Measurements from ENCODE around the gene SOX6.

Gene SOX6

DNA sequence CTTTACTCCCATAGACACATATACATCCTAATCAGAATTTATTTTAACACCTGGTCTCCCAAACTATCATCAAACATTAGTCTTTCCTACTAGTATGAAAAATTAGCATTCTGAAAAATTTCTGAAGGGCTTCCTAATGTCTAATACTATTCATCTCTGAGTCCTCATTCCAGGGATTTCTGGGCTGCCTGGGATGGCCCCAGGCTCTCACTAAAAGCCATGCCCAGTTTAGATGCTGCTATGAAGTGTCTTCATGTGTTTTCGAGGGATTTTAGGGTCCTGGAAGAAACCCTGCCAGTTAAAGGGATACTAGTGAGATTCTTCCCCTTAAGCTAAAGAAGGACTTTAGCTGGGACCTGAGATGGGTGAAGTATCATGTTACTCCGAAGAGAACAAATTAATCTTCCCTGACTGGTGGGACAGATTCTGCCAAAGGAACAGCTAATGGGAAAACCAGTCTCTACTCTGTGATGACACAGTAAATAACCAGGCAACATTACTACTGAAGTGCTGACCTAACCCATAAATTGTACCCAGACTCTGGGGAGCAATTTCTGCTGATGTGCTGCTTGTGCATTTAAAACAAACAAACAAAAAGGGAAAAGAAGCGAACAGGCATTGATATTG lies 342.6 kb downstream of the SOX6 start:
- Histone ChIP-seq H4K20me1 (ENCODE audit: insufficient read depth, low read length) (no peaks in the 10 kb centered on the region), H3K9me2 (replicated peaks; ENCODE audit: insufficient read depth, low read length) (no peaks in the 10 kb centered on the region), H3F3A (ENCODE audit: insufficient read depth, low read length) (no peaks in the 10 kb centered on the region), H3K36me3 (replicated peaks; ENCODE audit: insufficient read depth, low read length) (no peaks in the 10 kb centered on the region), H3K4me3 (ENCODE audit: low read length) (no peak overlapping the region), H3K27me3 (replicated peaks; ENCODE audit: insufficient read depth, low read length) (no peaks in the 10 kb centered on the region), H3K27ac (ENCODE audit: low read length) (no peak overlapping the region), H3K79me2 (ENCODE audit: low read length) (no peaks in the 10 kb centered on the region), H3K9ac (ENCODE audit: low read length) (no peak overlapping the region), H3K4me2 (ENCODE audit: low read depth, low read length) (no peak overlapping the region), H3K9me3 (replicated peaks; ENCODE audit: insufficient read depth, low read length) (no peaks in the 10 kb centered on the region), H2AFZ (ENCODE audit: low read length) (no peak overlapping the region), H3K4me1 (ENCODE audit: low read length) (peaks cover 10% of the 10 kb centered on the region)
- no peak for DNase-seq
- no peak for TF ChIP-seq EZH2 (optimal IDR thresholded peaks at IDR 0.05; ENCODE audit: low read depth, low read length)
- TF ChIP-seq, protein P1, sequence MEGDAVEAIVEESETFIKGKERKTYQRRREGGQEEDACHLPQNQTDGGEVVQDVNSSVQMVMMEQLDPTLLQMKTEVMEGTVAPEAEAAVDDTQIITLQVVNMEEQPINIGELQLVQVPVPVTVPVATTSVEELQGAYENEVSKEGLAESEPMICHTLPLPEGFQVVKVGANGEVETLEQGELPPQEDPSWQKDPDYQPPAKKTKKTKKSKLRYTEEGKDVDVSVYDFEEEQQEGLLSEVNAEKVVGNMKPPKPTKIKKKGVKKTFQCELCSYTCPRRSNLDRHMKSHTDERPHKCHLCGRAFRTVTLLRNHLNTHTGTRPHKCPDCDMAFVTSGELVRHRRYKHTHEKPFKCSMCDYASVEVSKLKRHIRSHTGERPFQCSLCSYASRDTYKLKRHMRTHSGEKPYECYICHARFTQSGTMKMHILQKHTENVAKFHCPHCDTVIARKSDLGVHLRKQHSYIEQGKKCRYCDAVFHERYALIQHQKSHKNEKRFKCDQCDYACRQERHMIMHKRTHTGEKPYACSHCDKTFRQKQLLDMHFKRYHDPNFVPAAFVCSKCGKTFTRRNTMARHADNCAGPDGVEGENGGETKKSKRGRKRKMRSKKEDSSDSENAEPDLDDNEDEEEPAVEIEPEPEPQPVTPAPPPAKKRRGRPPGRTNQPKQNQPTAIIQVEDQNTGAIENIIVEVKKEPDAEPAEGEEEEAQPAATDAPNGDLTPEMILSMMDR (IDR thresholded peaks at IDR 0.05; ENCODE audit: low read length) = no peak
- TF ChIP-seq EZH2phosphoT487 (IDR thresholded peaks at IDR 0.05; ENCODE audit: low read length) = no peak

DNA sequence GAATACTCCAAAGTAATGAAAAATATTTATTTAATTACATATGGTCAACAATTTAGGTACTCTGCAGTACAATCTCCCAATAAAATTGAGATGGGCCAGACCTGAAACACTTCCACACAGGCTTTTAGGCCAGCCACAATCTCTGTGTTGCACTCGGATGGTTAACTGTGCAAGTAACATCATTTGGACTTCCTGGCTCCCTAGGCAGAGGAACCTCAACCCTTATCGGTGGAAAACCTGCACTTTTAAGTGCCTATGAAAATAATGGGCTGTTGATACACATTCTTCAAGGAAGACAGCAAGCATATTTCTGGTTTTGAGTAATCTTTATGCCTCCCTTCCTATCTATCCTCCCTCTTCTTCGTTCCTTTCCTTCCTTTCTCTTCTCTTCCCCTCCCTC lies 343.1 kb downstream of the SOX6 start:
- Histone ChIP-seq H3K4me2 (ENCODE audit: low read depth, low read length) (no peak overlapping the region), H3K27me3 (replicated peaks; ENCODE audit: insufficient read depth, low read length) (no peaks in the 10 kb centered on the region), H3K9ac (ENCODE audit: low read length) (no peak overlapping the region), H4K20me1 (ENCODE audit: insufficient read depth, low read length) (no peaks in the 10 kb centered on the region), H3F3A (ENCODE audit: insufficient read depth, low read length) (no peaks in the 10 kb centered on the region), H3K4me1 (ENCODE audit: low read length) (peaks cover 10% of the 10 kb centered on the region), H3K36me3 (replicated peaks; ENCODE audit: insufficient read depth, low read length) (no peaks in the 10 kb centered on the region), H3K4me3 (ENCODE audit: low read length) (no peak overlapping the region), H3K79me2 (ENCODE audit: low read length) (no peaks in the 10 kb centered on the region), H3K27ac (ENCODE audit: low read length) (no peak overlapping the region), H3K9me3 (replicated peaks; ENCODE audit: insufficient read depth, low read length) (no peaks in the 10 kb centered on the region), H3K9me2 (replicated peaks; ENCODE audit: insufficient read depth, low read length) (no peaks in the 10 kb centered on the region), H2AFZ (ENCODE audit: low read length) (no peak overlapping the region)
- TF ChIP-seq EZH2phosphoT487 (IDR thresholded peaks at IDR 0.05; ENCODE audit: low read length) (no peak), EZH2 (optimal IDR thresholded peaks at IDR 0.05; ENCODE audit: low read depth, low read length) (no peak)
- TF ChIP-seq, protein P1 (IDR thresholded peaks at IDR 0.05; ENCODE audit: low read length) = no peak
- no peak for DNase-seq

DNA sequence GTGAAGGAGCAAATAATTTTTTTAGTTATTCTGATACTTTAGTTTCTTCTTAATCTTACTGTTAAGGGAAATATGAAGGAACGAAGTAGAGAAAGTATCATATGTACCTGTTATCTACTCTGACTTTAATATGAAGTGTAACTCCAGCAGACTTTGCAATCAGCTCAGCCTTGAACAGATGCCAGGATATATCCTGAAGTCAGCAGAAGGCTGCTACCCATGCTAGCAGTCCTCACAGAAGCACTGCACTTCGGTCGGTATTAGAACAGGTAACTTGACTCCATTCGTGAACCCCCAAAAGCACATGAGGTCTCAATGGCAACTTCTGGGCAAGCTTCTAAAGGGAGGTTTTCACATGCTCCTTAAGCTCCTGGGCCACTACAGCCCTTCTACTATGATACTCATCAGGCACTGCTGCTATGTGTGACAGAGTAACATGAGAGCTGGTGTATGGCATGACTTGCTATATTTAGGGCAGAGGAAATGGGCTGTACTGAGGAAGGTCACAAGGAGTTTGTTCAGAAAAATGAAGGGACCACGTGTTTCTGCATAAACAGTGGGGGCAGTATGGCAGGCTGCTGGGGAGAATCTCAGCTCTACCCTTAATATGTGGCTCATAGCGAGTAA lies 344.1 kb downstream of the SOX6 start:
- no peaks in the 10 kb centered on the region for H3K36me3 ChIP-seq (replicated peaks; ENCODE audit: insufficient read depth, low read length)
- DNase-seq = peak; percentile 28
- peaks cover 10% of the 10 kb centered on the region for H3K4me1 ChIP-seq (ENCODE audit: low read length)
- no peak overlapping the region for H3K4me3 ChIP-seq (ENCODE audit: low read length)
- no peaks in the 10 kb centered on the region for H3K9me2 ChIP-seq (replicated peaks; ENCODE audit: insufficient read depth, low read length)
- H3K9ac ChIP-seq (ENCODE audit: low read length) = no peak overlapping the region
- H3K27ac ChIP-seq (ENCODE audit: low read length) = no peak overlapping the region
- H3K27me3 ChIP-seq (replicated peaks; ENCODE audit: insufficient read depth, low read length) = no peaks in the 10 kb centered on the region
- TF ChIP-seq EZH2phosphoT487 (IDR thresholded peaks at IDR 0.05; ENCODE audit: low read length) = no peak
- TF ChIP-seq EZH2 (optimal IDR thresholded peaks at IDR 0.05; ENCODE audit: low read depth, low read length) = no peak
- TF ChIP-seq, protein P1 (IDR thresholded peaks at IDR 0.05; ENCODE audit: low read length) = no peak
- H3K79me2 ChIP-seq (ENCODE audit: low read length) = no peaks in the 10 kb centered on the region
- H3K4me2 ChIP-seq (ENCODE audit: low read depth, low read length) = no peak overlapping the region
- H3F3A ChIP-seq (ENCODE audit: insufficient read depth, low read length) = no peaks in the 10 kb centered on the region
- H4K20me1 ChIP-seq (ENCODE audit: insufficient read depth, low read length) = no peaks in the 10 kb centered on the region
- H3K9me3 ChIP-seq (replicated peaks; ENCODE audit: insufficient read depth, low read length) = no peaks in the 10 kb centered on the region
- H2AFZ ChIP-seq (ENCODE audit: low read length) = no peak overlapping the region

Data from MM.1S (cell line).